Activated naive CD8-positive, alpha-beta T cell treated with anti-CD3 and anti-CD28 coated beads, Interleukin-2, amount 50 U/mL, for 24 hours (primary cell): ENCODE results near the gene SLC34A1.
A peak's percentile ranks its signal among the peaks of the same experiment; 100 is the strongest.
"Not testable (repeated sequence)": the region's sequence is repeated elsewhere in the genome, so short reads cannot be mapped to it uniquely, and the experiment has no call there.

Experiments
- ATAC-seq: fragments of 150-1000 bp; cut with Tn5 transposase; one replicate; pipeline ENCODE4 v1.10.0; 2021
- DNase-seq: peaks from one replicate; pipeline ENCODE4 v3.0.0; 2021
- H3K27ac Mint-ChIP-seq: one replicate; pipeline ENCODE4 v1.8.0; 2021; ENCODE audit warnings: mild to moderate bottlenecking, mixed read lengths
- H3K27me3 Mint-ChIP-seq: one replicate; pipeline ENCODE4 v1.8.0; 2021; ENCODE audit warnings: mixed read lengths
- H3K36me3 Mint-ChIP-seq: one replicate; pipeline ENCODE4 v1.8.0; 2021; ENCODE audit warnings: low read depth, mixed read lengths
- H3K4me1 Mint-ChIP-seq: one replicate; pipeline ENCODE4 v1.8.0; 2021; ENCODE audit warnings: mixed read lengths
- H3K4me3 Mint-ChIP-seq: one replicate; pipeline ENCODE4 v1.8.0; 2021; ENCODE audit warnings: mild to moderate bottlenecking, moderate library complexity, mixed read lengths
- H3K9me3 Mint-ChIP-seq: one replicate; pipeline ENCODE4 v1.8.0; 2021; ENCODE audit warnings: mixed read lengths

Gene SLC34A1

GRCh38 chr5:177399997-177400868 is 16.0 kb downstream of the SLC34A1 start, which contains the start of gene PFN3:
TSS of gene PFN3 (minus strand) at chr5:177400661. CDS start at chr5:177400576, 85 bp downstream.
- DNase-seq (no peak), ATAC-seq (no peak)
- Mint-ChIP-seq H3K4me3 (no peak within 1 kb of the TSS), H3K27ac (no peak within 1 kb of the TSS), H3K4me1 (peaks cover 23% of the 10 kb centered on the region), H3K9me3 (no peaks in the 10 kb centered on the region), H3K36me3 (no peaks in the 10 kb centered on the region), H3K27me3 (peaks cover 23% of the 10 kb centered on the region)

GRCh38 chr5:177402271-177403043 is 18.2 kb downstream of the SLC34A1 start:
- Mint-ChIP-seq H3K36me3 (no peaks in the 10 kb centered on the region), H3K4me1 (peaks cover 28% of the 10 kb centered on the region), H3K27ac (no peak overlapping the region), H3K9me3 (no peaks in the 10 kb centered on the region), H3K4me3 (peak overlapping the region; percentile 73), H3K27me3 (peaks cover 26% of the 10 kb centered on the region)
- DNase-seq (peak; percentile 74), ATAC-seq (peak; percentile 53)

GRCh38 chr5:177403102-177403791 is 19.0 kb downstream of the SLC34A1 start:
- H3K9me3 Mint-ChIP-seq, result no peaks in the 10 kb centered on the region
- H3K36me3 Mint-ChIP-seq, result no peaks in the 10 kb centered on the region
- ATAC-seq (peak; percentile 6), DNase-seq (peak; percentile 50)
- H3K27me3 Mint-ChIP-seq, result peaks cover 26% of the 10 kb centered on the region
- no peak overlapping the region for H3K27ac Mint-ChIP-seq
- peak overlapping the region; percentile 73 for H3K4me3 Mint-ChIP-seq
- H3K4me1 Mint-ChIP-seq, result peaks cover 28% of the 10 kb centered on the region

GRCh38 chr5:177403792-177404640 is 19.8 kb downstream of the SLC34A1 start:
- ATAC-seq (peak; percentile 92), DNase-seq (peak; percentile 86)
- Mint-ChIP-seq H3K9me3 (no peaks in the 10 kb centered on the region), H3K27me3 (peaks cover 26% of the 10 kb centered on the region), H3K4me3 (peak overlapping the region; percentile 73), H3K27ac (no peak overlapping the region), H3K4me1 (peaks cover 28% of the 10 kb centered on the region), H3K36me3 (no peaks in the 10 kb centered on the region)

- no peaks in the 10 kb centered on the region for H3K9me3 Mint-ChIP-seq
- H3K27ac Mint-ChIP-seq, result no peak overlapping the region
- no peaks in the 10 kb centered on the region for H3K36me3 Mint-ChIP-seq
- DNase-seq (no peak), ATAC-seq (no peak)
- peaks cover 28% of the 10 kb centered on the region for H3K4me1 Mint-ChIP-seq
- H3K4me3 Mint-ChIP-seq, result peak overlapping the region; percentile 73
- H3K27me3 Mint-ChIP-seq, result peaks cover 28% of the 10 kb centered on the region
Measured at GRCh38 chr5:177404641-177405179, 20.5 kb downstream of the SLC34A1 start.

GRCh38 chr5:177405312-177405711 is 21.1 kb downstream of the SLC34A1 start:
- H3K27ac Mint-ChIP-seq, result no peak overlapping the region
- H3K4me3 Mint-ChIP-seq, result peak overlapping the region; percentile 73
- H3K27me3 Mint-ChIP-seq, result peaks cover 28% of the 10 kb centered on the region

GRCh38 chr5:177405805-177406204 is 21.6 kb downstream of the SLC34A1 start:
- H3K27ac Mint-ChIP-seq, result no peak overlapping the region

More at GRCh38 chr5:177405312-177405711, 21.1 kb downstream of the SLC34A1 start:
- DNase-seq (no peak), ATAC-seq (no peak)
- Mint-ChIP-seq H3K9me3 (no peaks in the 10 kb centered on the region), H3K36me3 (no peaks in the 10 kb centered on the region), H3K4me1 (peaks cover 28% of the 10 kb centered on the region)

GRCh38 chr5:177409043-177409801 is 25.0 kb downstream of the SLC34A1 start, which contains the start of gene F12:
TSS of gene F12 (minus strand) at chr5:177409564. CDS start at chr5:177409527, 37 bp downstream.
- peaks cover 40% of the 10 kb centered on the region for H3K4me1 Mint-ChIP-seq
- ATAC-seq, result no peak
- H3K27ac Mint-ChIP-seq, result no peak within 1 kb of the TSS
- peaks cover 6% of the 10 kb centered on the region for H3K27me3 Mint-ChIP-seq
- H3K36me3 Mint-ChIP-seq, result no peaks in the 10 kb centered on the region
- no peaks in the 10 kb centered on the region for H3K9me3 Mint-ChIP-seq
- no peak within 1 kb of the TSS for H3K4me3 Mint-ChIP-seq
- no peak for DNase-seq

More at GRCh38 chr5:177405805-177406204, 21.6 kb downstream of the SLC34A1 start:
- H3K9me3 Mint-ChIP-seq, result no peaks in the 10 kb centered on the region
- ATAC-seq (no peak), DNase-seq (no peak)
- H3K36me3 Mint-ChIP-seq, result no peaks in the 10 kb centered on the region
- no peak overlapping the region for H3K4me3 Mint-ChIP-seq
- H3K4me1 Mint-ChIP-seq, result peaks cover 33% of the 10 kb centered on the region
- H3K27me3 Mint-ChIP-seq, result peaks cover 28% of the 10 kb centered on the region

GRCh38 chr5:177410575-177410974 is 26.3 kb downstream of the SLC34A1 start:
- no peak for DNase-seq
- Mint-ChIP-seq H3K27ac (peak overlapping the region; percentile 11), H3K4me3 (no peak overlapping the region), H3K36me3 (no peaks in the 10 kb centered on the region), H3K27me3 (peaks cover 6% of the 10 kb centered on the region), H3K9me3 (no peaks in the 10 kb centered on the region), H3K4me1 (peaks cover 32% of the 10 kb centered on the region)
- no peak for ATAC-seq

GRCh38 chr5:177412603-177413233 is 28.5 kb downstream of the SLC34A1 start:
- H3K27me3 Mint-ChIP-seq, result peaks cover 4% of the 10 kb centered on the region
- no peaks in the 10 kb centered on the region for H3K36me3 Mint-ChIP-seq
- no peaks in the 10 kb centered on the region for H3K9me3 Mint-ChIP-seq
- ATAC-seq (peak; percentile 83), DNase-seq (no peak)
- H3K4me1 Mint-ChIP-seq, result peaks cover 33% of the 10 kb centered on the region
- H3K27ac Mint-ChIP-seq, result no peak overlapping the region
- no peak overlapping the region for H3K4me3 Mint-ChIP-seq

GRCh38 chr5:177414481-177414880 is 30.2 kb downstream of the SLC34A1 start:
- Mint-ChIP-seq H3K36me3 (no peaks in the 10 kb centered on the region), H3K4me1 (peaks cover 33% of the 10 kb centered on the region), H3K27me3 (peaks cover 3% of the 10 kb centered on the region), H3K27ac (no peak overlapping the region), H3K4me3 (no peak overlapping the region), H3K9me3 (no peaks in the 10 kb centered on the region)
- ATAC-seq, result no peak
- no peak for DNase-seq

- not testable (repeated sequence) for DNase-seq, H3K27ac Mint-ChIP-seq, H3K9me3 Mint-ChIP-seq, H3K36me3 Mint-ChIP-seq, H3K4me3 Mint-ChIP-seq, ATAC-seq, H3K27me3 Mint-ChIP-seq
- H3K4me1 Mint-ChIP-seq, result peaks cover 19% of the 10 kb centered on the region
Measured at GRCh38 chr5:177417081-177417480, 32.8 kb downstream of the SLC34A1 start.
